ENCODE measurements around the gene VCAN.

GRCh38 chr5:83614841-83615240 lies 143.3 kb downstream of the VCAN start:
- TF ChIP-seq, protein P1, sequence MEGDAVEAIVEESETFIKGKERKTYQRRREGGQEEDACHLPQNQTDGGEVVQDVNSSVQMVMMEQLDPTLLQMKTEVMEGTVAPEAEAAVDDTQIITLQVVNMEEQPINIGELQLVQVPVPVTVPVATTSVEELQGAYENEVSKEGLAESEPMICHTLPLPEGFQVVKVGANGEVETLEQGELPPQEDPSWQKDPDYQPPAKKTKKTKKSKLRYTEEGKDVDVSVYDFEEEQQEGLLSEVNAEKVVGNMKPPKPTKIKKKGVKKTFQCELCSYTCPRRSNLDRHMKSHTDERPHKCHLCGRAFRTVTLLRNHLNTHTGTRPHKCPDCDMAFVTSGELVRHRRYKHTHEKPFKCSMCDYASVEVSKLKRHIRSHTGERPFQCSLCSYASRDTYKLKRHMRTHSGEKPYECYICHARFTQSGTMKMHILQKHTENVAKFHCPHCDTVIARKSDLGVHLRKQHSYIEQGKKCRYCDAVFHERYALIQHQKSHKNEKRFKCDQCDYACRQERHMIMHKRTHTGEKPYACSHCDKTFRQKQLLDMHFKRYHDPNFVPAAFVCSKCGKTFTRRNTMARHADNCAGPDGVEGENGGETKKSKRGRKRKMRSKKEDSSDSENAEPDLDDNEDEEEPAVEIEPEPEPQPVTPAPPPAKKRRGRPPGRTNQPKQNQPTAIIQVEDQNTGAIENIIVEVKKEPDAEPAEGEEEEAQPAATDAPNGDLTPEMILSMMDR (IDR thresholded peaks at IDR 0.05; ENCODE audit: low read depth, low read length, poor library complexity, severe bottlenecking): no peak
- TF ChIP-seq EZH2phosphoT487 (IDR thresholded peaks at IDR 0.05; ENCODE audit: borderline replicate concordance, low read length): no peak
